Measurements from ENCODE around the gene CCDC9B. TPM values are rescaled to one million over a fixed set of nuclear protein-coding genes. Genes with fewer than 3 reads are reported as not detected.

Gene CCDC9B
- total and polyA plus RNA-seq, 10 donors = 2.2 to 19.4 (median 7.1) TPM

DNA sequence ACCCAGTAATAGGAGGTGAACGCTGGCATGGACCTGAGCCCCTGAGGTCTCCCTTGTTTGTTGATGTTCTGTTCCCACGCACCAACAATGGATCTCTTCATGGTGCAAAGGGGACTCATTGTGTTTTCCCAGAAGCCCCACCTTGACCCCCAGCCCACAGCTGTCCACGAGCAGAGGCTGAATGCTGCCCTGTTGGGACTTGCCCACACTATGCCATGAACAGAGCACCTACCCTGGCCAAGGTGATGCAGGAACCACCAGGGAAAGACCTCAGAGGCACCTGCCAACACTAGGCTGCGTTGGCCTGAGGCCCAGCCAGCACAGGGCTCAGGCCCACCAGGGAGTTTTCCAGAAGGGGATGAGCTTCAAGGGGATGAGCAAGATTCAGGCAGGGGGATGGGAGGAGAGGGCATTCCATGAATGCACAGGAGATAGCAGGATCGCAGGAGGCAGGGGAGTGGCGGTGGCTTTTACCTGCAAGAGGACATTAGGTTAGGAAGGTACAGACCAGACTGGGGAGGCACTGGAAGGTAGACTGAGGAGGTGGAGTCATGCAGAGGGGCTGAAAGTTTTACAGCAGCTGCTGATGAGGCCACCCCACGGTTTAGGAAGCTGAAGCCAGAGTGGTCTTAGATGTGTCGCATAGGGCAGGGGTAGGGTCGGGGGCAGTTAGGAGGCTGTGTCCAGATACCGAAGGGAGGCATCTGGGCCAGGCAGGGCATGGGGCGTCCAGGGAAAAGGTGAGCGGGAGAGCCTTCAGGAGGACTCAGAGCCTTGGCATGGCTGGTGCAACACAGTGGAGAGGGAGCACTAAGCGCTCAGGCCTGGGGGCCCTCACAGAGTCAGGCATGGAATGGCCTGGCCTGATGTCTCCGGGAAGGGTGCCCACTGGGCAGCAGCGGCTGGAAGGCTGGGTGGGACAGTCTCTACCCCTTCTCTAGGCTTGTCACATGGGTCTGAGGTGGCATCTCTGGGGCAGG is 6.1 kb upstream of the CCDC9B start:
- H3K9me3 ChIP-seq = no peaks in the 10 kb centered on the region
- H3K4me3 ChIP-seq = no peak overlapping the region
- peaks cover 0 to 5% (median 0%) of the 10 kb centered on the region in 7 donors for H3K27me3 ChIP-seq (replicated peaks in 1 of 7)
- H3K4me1 ChIP-seq = peaks cover 0 to 22% (median 12%) of the 10 kb centered on the region in 6 donors
- DNase-seq = no peak
- TF ChIP-seq, protein P1, sequence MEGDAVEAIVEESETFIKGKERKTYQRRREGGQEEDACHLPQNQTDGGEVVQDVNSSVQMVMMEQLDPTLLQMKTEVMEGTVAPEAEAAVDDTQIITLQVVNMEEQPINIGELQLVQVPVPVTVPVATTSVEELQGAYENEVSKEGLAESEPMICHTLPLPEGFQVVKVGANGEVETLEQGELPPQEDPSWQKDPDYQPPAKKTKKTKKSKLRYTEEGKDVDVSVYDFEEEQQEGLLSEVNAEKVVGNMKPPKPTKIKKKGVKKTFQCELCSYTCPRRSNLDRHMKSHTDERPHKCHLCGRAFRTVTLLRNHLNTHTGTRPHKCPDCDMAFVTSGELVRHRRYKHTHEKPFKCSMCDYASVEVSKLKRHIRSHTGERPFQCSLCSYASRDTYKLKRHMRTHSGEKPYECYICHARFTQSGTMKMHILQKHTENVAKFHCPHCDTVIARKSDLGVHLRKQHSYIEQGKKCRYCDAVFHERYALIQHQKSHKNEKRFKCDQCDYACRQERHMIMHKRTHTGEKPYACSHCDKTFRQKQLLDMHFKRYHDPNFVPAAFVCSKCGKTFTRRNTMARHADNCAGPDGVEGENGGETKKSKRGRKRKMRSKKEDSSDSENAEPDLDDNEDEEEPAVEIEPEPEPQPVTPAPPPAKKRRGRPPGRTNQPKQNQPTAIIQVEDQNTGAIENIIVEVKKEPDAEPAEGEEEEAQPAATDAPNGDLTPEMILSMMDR (IDR thresholded peaks at IDR 0.05 in 8 of 11, conservative IDR thresholded peaks at IDR 0.05 in 3 of 11) = no peak
- TF ChIP-seq POLR2AphosphoS5 (IDR thresholded peaks at IDR 0.05) (no peak), POLR2A (IDR thresholded peaks at IDR 0.05) (no peak)
- no peaks in the 10 kb centered on the region for H3K36me3 ChIP-seq
- 85 to 93% (median 92%) methylated on average over 15 of the region's 15 CpGs for WGBS, 5 donors
- intact Hi-C loops (cut with DNase I; ENCODE audit: low total_unique reads) = no loop called here
- H3K27ac ChIP-seq = no peak overlapping the region

GRCh38 chr15:40345867-40346578 is 5.3 kb upstream of the CCDC9B start:
- Histone ChIP-seq H3K27ac (no peak overlapping the region), H3K27me3 (replicated peaks in 1 of 7) (peaks cover 0 to 5% (median 0%) of the 10 kb centered on the region in 7 donors), H3K36me3 (no peaks in the 10 kb centered on the region), H3K9me3 (no peaks in the 10 kb centered on the region), H3K4me3 (no peak overlapping the region), H3K4me1 (peaks cover 0 to 27% (median 15%) of the 10 kb centered on the region in 6 donors)
- no peak for DNase-seq
- intact Hi-C loops (cut with DNase I; ENCODE audit: low total_unique reads) = no loop called here
- TF ChIP-seq, protein P1 (IDR thresholded peaks at IDR 0.05 in 8 of 11, conservative IDR thresholded peaks at IDR 0.05 in 3 of 11) = no peak
- no peak for TF ChIP-seq POLR2A (IDR thresholded peaks at IDR 0.05)
- TF ChIP-seq POLR2AphosphoS5 (IDR thresholded peaks at IDR 0.05) = no peak
- 79 to 89% (median 87%) methylated on average over 6 of the region's 6 CpGs for WGBS, 5 donors

DNA sequence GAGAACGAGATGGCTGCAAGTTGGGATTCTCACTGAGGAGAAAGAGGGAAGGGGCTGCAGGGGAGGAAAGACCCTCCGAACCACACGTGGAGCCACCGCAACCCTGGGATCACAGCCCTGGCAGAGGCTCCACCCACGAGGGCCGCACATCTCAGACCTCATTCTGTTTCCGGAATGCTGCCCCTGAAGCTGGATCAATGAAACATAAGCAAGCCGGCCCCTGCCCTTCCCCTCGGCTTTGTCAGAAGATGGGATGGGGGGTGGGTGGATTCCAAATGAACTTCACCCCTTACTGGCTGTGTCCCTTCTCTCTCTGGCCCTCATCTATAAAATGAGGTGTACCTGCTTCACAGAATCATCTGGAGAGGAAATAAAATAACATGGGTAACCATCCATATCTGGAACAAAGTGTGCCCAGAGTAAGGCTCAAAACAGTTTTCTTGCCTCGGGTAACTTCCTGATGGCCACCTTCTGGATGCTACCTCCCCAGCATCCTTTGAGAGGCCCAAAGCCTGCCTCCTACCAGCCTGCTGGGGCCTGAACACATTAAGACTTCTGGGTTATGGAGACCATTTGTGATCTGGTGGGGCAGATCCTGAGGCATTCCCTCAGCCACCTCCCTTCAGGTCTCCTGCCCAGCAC is 4.6 kb upstream of the CCDC9B start:
- H3K27me3 ChIP-seq (replicated peaks in 1 of 7) = peaks cover 0 to 5% (median 0%) of the 10 kb centered on the region in 7 donors
- no peak for TF ChIP-seq POLR2AphosphoS5 (IDR thresholded peaks at IDR 0.05)
- no peak for TF ChIP-seq POLR2A (IDR thresholded peaks at IDR 0.05)
- TF ChIP-seq, protein P1 (IDR thresholded peaks at IDR 0.05 in 8 of 11, conservative IDR thresholded peaks at IDR 0.05 in 3 of 11) = no peak
- WGBS, 5 donors = 72 to 85% (median 77%) methylated on average over 10 of the region's 10 CpGs
- no peak overlapping the region for H3K4me3 ChIP-seq
- no peaks in the 10 kb centered on the region for H3K36me3 ChIP-seq
- H3K27ac ChIP-seq = no peak overlapping the region
- no peaks in the 10 kb centered on the region for H3K9me3 ChIP-seq
- intact Hi-C loops (cut with DNase I; ENCODE audit: low total_unique reads) = no loop called here
- no peak for DNase-seq
- peaks cover 0 to 34% (median 21%) of the 10 kb centered on the region in 6 donors for H3K4me1 ChIP-seq

Measured in spleen (tissue), 11 donors.